COLO668 (cell line): ENCODE measurements around the gene HAO2.

Source experiments
- DNase-seq: peaks from one replicate; lab custom pipeline; 2025; ENCODE audit not compliant: unreplicated experiment; lab: John Stamatoyannopoulos, UW

HAO2 gene

DNA sequence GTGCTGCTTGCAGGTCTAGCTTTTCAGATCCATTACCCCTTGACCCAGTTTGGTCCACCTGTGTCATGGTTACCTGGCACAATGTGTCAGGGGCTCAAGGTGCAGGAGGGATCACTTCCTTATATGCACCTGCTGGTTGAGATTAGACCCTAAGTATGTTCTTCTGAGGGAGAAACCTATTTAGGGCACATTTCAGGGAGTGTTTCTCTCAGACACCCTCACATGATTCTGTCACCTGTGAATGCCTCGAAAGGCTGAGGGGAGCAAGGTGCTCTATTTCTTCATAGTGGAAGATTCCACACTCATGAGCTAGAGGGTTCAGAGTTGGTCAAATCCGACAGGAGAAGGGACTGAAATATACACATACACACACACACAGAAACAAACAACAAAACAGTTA, 61.9 kb downstream of the HAO2 start:
- DNase-seq, result no peak

DNA sequence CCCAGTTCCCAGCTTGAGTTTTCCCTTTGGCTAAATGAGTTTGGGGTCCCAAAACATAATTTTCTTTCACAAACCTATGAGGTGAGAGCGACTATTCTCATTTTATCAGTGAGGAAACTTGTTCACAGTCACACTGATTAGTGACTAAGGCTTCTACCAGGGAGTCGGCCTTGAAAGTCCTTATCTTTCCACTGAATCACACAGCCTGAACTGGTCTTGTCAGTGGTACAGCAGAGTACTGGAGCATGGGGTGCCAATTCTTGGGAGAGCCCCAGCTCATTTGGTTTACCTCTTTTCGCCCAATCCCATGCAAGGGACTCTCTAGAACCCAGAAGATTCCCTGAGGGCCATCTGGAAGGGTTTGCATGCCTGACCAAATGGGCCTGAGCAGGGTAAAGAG, 63.3 kb downstream of the HAO2 start:
- DNase-seq, result no peak

DNA sequence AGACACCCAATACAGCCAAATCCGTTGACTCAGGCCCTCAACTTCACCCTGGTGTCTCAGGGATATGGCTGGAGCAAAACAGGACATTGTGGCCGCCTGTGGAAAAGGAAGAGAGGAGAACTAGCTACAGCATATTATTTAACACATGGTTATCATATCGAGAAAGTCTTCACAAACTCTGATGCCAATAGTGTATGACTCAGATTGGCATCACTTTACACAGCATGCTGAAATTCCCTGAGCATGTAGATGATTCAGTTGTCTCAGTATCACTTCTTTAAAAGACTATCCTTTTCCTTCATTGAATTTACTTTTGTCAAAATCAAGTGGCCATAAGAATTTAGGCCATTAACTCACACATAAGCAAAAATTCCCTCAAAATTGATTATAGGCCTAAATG, 66.5 kb downstream of the HAO2 start:
- no peak for DNase-seq

DNA sequence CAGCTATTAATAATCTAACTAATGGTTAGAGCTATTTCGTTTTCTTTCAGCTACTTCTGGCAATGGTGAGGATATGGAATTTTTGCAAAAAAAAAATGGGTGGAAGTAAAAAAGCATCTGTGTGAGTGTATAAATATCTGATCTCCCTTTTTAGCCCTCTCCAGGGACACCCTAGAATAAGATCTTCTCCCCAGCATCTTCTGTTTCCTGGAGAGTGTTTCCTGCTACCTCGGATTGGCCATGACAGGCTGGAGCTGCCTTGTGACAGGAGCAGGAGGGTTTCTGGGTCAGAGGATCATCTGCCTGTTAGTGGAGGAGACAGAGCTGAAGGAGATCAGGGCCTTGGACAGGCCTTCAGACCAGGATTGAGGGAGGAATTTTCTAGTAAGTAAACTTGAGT, 70.2 kb downstream of the HAO2 start:
- DNase-seq, result no peak

DNA sequence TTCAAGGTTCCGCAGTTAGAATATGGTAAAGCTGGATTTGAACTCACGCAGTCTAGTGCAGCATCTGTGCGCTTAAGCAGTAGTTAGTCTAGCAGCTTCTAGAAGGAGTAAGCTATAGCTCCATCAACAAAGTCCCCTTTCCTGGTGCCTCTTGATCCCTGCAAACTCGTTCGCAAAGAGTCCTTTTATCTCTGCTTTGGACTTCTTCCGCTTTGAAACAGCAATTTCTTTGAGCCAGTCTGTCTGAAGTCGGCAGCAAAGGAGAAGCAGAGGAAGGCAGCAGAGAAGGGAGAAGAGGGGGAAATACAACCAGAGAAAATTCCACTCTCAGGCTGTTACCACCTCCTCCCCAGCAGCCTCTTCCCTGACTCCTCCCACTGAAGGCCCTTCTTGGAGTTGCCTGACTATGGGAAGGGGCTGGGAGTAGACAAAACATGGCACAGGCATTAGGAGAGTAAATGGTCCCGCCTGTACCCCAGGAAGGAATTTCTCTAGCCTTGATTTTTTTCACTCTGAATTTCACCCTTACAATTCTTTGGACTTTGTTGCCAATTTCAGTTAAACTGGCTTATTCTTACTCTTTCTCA, 72.2 kb downstream of the HAO2 start:
- no peak for DNase-seq

DNA sequence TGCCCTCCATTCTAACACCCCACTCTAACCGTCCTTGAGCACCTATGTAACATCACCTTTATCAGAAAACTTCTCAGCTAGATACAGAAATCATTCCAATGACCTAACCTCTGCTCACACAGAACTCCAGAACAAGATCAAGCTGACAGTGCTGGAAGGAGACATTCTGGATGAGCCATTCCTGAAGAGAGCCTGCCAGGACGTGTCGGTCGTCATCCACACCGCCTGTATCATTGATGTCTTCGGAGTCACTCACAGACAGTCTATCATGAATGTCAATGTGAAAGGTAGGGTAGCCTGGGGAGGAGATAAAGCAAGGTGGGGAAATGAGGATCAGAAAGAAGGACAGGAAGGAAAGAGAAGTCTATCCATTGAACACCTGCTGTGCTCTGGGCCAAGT, 74.2 kb downstream of the HAO2 start:
- DNase-seq, result no peak
